GM12892 (cell line): ENCODE results near the gene KIRREL3.

Experiments used
- DNase-seq: peaks from one replicate; pipeline ENCODE4 v3.0.0; 2011; ENCODE audit not compliant: insufficient read length
- FAIRE-seq: peaks from 2 replicates; lab custom pipeline; 2011; peaks lifted over from hg19 to GRCh38; lab: Jason Lieb, UNC
- POLR2A ChIP-seq: IDR thresholded peaks from 2 replicates; pipeline ENCODE4 v1.6.1; 2011; ENCODE audit warnings: low read depth, low read length, control low read depth
- POLR2AphosphoS5 ChIP-seq: IDR thresholded peaks from 2 replicates; pipeline ENCODE4 v1.6.1; 2011; ENCODE audit warnings: low read depth, low read length, control low read depth
- TAF1 ChIP-seq: IDR thresholded peaks from 2 replicates; pipeline ENCODE4 v1.6.1; 2011; ENCODE audit warnings: low read depth, mild to moderate bottlenecking, control low read depth, low read length, borderline replicate concordance

KIRREL3 gene

DNA sequence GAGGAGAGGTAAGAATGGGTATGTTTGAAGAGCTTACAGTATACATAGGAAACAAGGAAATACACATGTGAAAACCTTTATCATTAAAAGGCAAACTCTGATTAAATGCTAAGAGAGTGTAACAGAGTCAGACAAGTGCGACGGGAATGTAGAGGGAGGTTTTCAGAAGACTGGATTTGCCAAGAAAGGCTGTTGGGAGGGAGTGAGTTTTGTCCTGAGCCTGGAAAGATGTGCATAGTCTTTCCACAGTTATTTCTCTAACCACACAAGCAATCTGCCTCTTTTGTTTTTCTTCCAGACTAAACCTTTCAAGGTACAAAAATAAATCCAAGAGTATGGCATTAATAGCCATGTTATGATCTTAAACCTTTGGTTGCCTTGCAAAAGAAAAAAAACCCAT lies 170.9 kb downstream of the KIRREL3 start:
- TF ChIP-seq POLR2AphosphoS5 (no peak), POLR2A (no peak), TAF1 (no peak)
- DNase-seq: no peak
- FAIRE-seq: no peak

DNA sequence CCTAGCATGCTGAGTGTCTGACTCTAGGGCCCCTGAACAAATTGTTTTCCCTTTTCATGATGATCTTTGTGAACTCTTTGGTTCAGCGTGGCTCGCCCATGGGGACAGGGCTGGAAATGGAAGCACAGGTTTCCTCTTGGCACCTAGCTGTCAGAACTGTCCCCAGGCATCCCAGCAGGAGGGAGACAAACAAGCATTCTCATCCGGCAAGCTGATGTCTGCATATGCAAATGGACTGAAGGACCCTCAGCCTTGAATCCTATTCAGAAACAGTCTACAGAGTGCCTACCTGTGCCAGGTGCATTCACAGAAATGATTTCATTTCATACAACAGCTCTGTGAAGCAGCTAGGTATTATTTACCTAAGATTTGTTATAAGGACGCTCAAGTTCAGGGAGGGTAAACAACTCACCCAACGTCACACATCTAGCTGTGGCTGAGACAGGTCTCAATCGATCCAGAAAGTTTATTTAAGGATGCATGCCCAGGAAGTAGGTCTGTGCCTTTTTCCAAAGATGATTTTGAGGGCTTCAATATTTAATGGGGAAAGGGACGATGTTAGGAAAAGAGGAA lies 176.4 kb downstream of the KIRREL3 start:
- DNase-seq: no peak
- FAIRE-seq: no peak
- TF ChIP-seq TAF1 (no peak), POLR2A (no peak), POLR2AphosphoS5 (no peak)

DNA sequence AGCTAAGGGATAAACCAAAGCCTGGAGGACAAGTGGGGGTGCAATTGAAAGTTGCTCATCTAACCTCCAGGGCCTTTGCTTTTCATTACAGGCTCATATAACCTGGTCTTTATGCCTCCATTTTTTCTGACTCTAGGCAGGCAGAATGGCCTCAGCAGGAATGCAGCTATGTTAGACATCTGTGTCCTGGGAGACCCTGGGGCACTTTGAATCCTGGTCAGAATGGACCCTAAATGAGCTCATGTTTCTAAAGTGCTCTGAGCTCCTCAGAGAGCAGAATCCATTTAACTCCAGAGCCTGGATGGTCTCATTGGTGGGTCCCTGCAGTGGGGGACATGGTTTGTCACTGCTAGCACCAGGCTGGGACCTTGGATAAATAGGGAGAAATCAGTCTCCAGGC lies 177.3 kb downstream of the KIRREL3 start:
- FAIRE-seq (no peak), DNase-seq (no peak)
- TF ChIP-seq POLR2A (no peak), TAF1 (no peak), POLR2AphosphoS5 (no peak)

DNA sequence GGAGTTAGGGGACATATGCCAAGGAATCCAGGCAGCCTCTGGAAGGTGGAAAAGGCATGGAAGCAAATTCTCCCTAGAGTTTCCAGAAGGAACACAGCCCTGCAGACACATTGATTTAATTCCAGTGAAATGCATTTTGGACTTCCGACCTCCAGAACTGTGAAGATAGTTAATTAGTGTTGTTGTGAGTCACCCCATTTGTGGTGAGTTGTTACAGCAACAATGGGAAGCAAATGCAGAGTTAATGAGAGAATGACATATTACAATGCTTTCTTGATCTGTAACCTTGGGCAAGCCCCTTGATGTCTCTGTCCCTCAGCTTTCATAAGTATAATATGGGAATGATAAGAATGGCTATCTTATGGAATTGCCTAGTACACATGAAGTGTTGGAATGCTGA lies 178.7 kb downstream of the KIRREL3 start:
- TF ChIP-seq POLR2A (no peak), POLR2AphosphoS5 (no peak), TAF1 (no peak)
- FAIRE-seq: no peak
- DNase-seq: no peak

DNA sequence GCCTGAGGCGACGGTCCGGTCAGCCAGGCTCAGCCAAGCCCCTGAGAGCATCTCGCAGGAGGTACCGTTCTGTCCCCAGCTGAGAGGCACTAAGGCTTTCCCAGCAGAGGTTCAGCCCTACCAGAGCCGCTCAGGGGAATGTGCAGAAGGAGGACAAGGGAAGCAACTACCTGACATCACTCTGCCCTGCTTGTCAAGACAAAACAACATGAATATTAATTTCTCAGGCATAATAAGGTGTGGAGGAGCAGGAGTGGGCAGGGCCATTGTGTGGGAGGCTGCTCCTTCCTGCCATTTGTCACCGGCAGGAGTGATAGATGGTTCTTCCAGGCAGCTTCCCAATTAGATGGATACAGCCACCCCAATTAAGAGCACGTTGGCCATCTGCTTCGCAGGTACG lies 181.4 kb downstream of the KIRREL3 start:
- no peak for TF ChIP-seq POLR2AphosphoS5
- TF ChIP-seq POLR2A: no peak
- no peak for TF ChIP-seq TAF1
- no peak for DNase-seq
- FAIRE-seq: no peak

DNA sequence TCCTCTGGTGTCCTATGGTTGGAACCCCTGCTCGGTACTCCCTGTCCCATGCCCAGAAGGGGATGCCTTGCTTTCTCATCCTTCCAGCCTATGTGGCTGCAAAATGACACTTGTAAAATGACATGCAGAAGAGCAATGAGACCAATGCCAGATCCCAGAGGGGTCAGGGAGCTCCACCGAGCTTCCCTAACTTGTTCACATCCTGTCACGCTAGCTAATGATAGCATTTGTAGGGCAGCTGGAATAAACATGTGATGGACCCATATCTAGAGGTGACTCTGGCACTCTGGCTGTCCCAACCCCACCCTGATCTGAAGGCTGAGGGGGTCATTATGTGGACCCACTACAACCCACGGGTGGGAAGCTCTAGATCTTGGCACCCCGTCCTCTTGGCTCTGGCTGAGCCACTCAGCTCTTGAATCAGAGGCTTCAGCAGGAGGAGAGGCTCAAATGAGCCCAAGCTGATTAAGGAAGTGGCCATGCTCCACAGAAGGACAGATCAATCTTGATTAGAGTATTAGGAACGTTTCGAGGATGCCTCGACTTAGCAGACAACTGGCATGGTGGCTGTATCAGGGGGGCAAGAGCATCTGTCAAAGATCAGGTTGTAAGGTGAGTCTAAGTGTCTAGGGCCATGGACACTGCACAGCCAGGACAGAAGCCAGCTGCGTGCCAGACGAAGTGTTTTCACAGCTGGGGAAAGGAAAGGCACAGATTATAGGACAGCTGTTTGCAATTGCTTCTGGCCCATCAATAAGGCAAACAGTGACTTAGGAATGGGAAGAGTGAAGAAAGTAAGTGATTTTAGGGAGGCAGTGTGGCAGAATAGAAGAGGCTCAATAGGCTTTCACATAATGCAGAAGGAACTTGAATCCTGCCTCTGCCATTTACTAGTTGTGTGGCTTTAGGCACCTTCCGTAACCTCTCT lies 182.8 kb downstream of the KIRREL3 start:
- no peak for TF ChIP-seq POLR2A
- no peak for TF ChIP-seq TAF1
- no peak for TF ChIP-seq POLR2AphosphoS5
- DNase-seq (no peak), FAIRE-seq (no peak)

DNA sequence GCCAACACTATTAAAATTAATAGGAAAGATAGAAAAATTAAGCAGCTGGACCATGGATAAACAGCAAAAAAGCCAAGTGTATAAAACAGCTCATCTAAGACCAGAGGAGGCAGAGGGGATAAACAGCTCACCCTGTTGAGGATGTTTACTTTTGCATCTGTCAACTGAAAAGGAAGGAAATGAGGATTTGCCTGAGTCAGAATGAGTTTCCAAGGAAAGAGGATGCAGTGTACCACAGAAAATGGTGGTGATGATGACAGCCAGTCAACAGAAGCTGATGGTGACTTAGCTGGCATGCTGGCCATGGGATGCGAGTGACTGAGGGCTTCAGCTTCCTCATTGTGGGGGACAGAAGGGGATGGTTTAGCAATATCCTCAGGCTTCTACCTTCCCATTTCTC lies 183.5 kb downstream of the KIRREL3 start:
- FAIRE-seq: no peak
- no peak for DNase-seq
- TF ChIP-seq POLR2AphosphoS5 (no peak), POLR2A (no peak), TAF1 (no peak)

DNA sequence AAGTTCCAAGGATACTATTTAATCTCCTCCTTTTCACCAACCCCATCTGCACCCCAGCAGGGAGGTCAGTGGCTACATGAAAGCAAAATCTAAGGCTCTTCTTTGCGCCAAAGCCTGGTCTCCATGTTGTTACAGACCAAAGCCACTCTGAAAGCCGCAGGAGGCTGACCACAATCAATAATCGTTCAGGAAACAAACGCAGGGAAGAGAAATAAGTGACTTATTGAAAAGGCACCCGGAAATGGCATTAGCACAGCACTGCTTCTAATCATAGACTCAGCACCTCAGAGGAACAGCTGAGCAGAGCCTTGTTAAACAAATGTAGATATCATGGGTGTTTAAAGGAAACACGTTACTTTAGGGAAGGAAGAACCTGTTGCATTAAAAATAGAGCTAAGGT lies 183.9 kb downstream of the KIRREL3 start:
- FAIRE-seq: no peak
- DNase-seq: no peak
- TF ChIP-seq TAF1 (no peak), POLR2A (no peak), POLR2AphosphoS5 (no peak)

DNA sequence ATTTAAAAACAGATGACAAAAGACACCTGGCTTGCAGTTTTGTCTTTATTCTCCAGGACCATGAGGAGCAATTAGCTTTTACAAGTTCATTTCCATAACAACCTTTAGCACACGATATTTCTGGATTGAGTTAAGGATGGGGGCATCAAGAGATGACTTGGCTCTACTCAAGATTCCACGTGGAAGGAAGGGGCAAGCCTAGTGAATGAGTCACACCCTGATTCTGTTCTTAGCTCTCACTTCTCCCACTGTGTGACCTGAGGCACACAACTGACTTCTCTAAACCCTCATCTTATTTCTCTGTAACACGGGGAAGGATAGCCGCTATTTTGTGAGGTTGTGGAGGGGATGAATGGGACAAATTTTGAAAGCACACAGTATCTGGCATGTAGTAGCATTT lies 185.5 kb downstream of the KIRREL3 start:
- DNase-seq (no peak), FAIRE-seq (no peak)
- TF ChIP-seq POLR2A (no peak), TAF1 (no peak), POLR2AphosphoS5 (no peak)

DNA sequence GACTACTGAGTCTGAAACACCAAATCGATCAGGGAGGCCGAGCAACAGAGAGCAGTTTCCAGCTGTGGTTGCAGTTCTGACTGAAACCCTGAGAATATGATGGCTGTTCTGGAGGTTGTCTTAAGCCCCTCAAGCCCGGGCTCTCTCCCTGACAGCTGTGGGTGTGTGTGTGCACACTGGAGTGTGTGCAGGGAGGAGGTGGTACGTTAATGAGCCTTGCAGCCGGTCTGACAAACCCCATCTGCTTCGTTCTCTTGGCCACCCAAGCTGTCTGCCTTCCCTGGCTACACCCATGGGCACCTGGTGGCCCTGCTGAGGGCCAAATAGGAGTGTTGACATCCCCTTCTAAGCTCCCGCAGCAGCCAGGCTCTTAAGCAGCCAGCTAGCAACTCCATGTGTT lies 189.8 kb downstream of the KIRREL3 start:
- no peak for FAIRE-seq
- DNase-seq: no peak
- TF ChIP-seq POLR2AphosphoS5: no peak
- no peak for TF ChIP-seq TAF1
- no peak for TF ChIP-seq POLR2A

DNA sequence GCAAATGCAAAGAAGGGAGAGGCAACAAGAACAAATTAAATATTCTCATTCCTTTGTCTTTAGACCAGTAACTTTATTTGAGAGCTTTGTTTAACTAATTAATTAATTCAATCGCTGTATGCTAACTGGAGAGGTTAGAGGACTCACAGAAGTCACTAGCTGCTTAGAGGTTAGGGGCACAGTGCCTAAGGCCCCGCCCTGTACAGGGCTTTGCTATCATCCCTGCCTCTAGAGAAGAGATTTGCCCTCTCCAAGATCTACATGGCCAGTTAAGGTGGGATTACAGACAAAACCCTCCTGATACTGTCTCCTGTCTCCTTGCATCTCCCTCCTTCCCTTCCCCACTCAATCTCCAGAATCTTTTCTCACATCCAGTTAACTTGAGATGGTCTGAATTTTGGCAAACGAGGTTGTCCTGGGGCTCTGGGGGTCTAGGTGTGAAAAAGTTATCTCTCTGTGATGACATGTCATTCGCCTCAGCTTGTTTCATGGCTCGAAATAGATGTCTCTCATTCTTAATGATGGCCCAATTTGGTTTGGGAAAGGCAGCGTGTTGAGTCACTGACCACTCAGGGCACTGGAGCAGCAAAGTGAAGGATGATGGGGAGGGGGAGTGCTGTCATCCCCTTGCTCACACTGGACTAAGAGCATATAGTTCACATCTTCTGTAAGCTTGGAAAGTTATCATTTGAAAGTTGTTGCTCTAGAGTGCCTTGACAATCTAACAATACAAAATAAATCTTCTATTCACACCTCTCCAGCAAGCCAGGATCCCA lies 190.9 kb downstream of the KIRREL3 start:
- DNase-seq (no peak), FAIRE-seq (no peak)
- TF ChIP-seq POLR2AphosphoS5 (no peak), TAF1 (no peak), POLR2A (no peak)
